ENCODE results near the gene ZNF189. TPM values are rescaled to one million over a fixed set of nuclear protein-coding genes. Genes with fewer than 3 reads are reported as not detected.

Gene ZNF189
- 6.2 to 8.7 TPM (median 6.4 TPM) in 5 replicates for total RNA-seq (2022; extraction: Qiagen RNA extraction; ENCODE audit: low read depth)

DNA sequence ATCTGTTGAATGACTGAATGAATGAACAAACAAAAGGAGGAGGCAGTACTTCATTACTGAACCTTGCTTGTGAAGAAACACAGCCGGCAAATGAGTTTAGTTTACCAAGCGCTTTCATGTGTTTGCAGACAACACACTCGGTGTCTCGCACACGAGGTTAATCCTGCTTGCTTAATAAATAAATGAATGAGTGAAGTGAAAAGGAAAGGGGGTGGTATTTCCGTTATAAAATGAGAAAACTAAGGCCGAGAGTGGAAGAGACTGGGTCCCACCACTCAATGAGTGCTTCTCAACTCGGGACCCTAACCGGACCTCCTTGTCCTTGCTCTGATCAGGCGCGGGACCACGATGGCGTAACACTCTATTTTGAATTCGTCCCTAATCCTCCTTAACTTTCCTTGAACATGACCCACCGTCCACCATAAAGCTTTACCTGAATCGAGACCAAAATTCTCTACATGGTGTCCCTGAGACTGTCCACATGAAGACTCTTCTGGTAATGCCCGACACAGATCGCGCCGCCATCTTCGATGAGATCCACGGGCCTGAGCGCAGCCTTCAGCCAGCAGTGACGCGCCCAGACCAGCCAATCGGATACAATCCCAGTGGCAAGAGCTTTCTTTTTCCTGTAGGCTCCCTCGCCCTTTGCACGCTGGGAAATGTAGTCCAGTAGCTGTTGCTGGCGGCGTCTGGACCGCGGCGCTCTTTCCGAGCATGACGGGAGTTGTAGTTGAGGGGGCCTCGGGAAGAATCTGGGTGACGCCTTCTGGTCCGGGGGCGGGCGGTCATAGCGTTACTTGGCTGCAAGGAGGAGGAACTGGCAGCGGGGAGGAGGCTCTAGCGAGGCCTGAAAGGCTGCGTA, at the start of gene ZNF189, which contains the start of gene MRPL50:
Gene ZNF189 (plus strand): TSS at position 784 of the 862 bp plus-strand sequence. CDS start 306 bp downstream, outside the sequence.
Gene MRPL50 (minus strand): TSS at position 551 of the 862 bp plus-strand sequence. CDS start 26 bp downstream, at position 525.

DNA sequence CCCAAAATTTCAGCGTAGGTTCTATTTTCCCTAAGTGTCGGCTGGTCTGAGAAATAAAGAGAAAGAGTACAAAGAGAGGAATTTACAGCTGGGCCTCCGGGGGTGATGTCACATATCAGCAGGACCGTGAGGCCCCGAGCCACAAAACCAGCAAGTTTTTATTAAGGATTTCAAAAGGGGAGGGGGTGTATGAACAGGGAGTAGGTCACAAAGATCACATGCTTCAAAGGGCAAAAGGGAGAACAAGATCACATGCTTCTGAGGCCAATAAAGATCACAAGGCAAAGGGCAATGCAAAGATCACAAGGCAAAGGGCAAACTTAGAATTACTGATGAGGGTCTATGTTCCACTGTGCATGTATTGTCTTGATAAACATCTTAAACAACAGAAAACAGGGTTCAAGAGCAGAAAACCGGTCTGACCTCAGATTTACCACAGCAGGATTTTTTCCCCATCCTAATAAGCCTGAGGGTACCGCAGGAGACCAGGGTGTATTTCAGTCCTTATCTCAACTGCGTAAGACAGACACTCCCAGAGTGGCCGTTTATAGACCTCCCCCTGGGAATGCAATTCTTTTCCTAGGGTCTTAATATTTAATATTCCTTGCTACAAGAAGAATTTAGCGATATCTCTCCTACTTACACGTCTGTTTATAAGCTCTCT, 13.6 kb upstream of the ZNF189 start, which contains the start of gene BAAT:
Gene BAAT (minus strand): TSS at position 134 of the 664 bp plus-strand sequence. CDS start 13,602 bp downstream, outside the sequence.

DNA sequence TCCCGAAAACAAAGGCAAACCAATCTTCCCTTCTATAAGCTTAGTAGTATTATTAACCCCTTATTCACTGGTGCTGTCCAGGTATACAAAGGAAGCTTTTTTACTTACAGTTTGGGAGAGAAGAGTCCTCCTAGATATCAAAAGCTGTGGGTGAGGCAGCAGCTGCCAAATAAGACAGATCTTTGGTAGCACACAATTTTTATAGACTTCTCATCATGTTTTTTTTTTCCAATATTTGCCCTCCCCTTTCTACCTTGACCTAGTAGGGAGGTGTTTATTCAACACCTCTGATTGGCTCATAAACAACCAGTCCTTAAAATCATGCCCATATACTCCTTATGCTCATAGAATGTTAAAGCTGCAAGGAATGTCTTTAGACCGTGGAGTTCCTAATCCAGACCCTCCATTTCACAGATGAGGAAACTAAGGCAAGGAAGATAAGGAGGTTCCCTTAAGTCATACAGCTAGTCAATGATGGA, 37.0 kb downstream of the ZNF189 start, which contains the start of gene ALDOB:
Gene ALDOB (minus strand): TSS at position 174 of the 479 bp plus-strand sequence. CDS start 4,887 bp downstream, outside the sequence.

Other genes with a start within 250 kb of the ZNF189 start
- gene BAAT, start 13.8 kb upstream of the ZNF189 start, total RNA-seq (2022; extraction: Qiagen RNA extraction; ENCODE audit: low read depth) = 0.47 to 0.79 TPM (median 0.58 TPM) in 5 replicates
- 13.6 to 22.4 TPM (median 16.0 TPM) in 5 replicates for gene MRPL50, start 233 bp upstream of the ZNF189 start, total RNA-seq (2022; extraction: Qiagen RNA extraction; ENCODE audit: low read depth)
- not detected in 5 replicates for gene ALDOB, start 36.9 kb downstream of the ZNF189 start, total RNA-seq (2022; extraction: Qiagen RNA extraction; ENCODE audit: low read depth)
- 20.9 to 28.0 TPM (median 23.1 TPM) in 5 replicates for gene RNF20, start 135.0 kb downstream of the ZNF189 start, total RNA-seq (2022; extraction: Qiagen RNA extraction; ENCODE audit: low read depth)
- gene PPP3R2, start 196.1 kb downstream of the ZNF189 start, total RNA-seq (2022; extraction: Qiagen RNA extraction; ENCODE audit: low read depth) = not detected in 5 replicates